ENCODE results near the gene CEP70. TPM values are rescaled to one million over a fixed set of nuclear protein-coding genes. Genes with fewer than 3 reads are reported as not detected.

Gene CEP70
- total RNA-seq, 1 experiment from 2014 or later = 64.5 TPM

DNA sequence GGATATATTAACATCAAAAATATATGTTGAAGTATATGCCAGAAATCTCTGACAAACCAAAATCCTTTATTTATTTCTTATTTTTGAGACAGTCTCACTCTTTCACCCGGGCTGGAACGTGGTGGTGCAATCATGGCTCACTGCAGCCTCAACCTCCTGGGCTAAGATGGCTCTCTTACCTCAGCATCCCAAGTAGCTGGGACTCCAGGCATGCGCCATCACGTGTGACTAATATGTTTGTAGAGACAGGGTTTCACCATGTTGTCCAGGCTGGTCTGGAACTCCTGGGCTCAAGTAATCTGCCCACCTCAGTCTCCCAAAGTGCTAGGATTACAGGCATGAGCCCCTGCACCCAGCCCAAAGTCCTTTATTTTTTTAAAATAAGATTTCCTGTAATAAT is 26.4 kb upstream of the CEP70 start:
- CTCF ChIA-PET = no interaction called here
- intact Hi-C loops (cut with micrococcal nuclease; ENCODE audit: unreplicated experiment) (no loop called here), in situ Hi-C loops (cut with HindIII; ENCODE audit: low pct_unique_long_range_greater_than_20kb, low sequenced_read_pairs) (no loop called here)
- H3K9me3 ChIP-seq (ENCODE audit: control insufficient read depth, insufficient read depth, low read depth, low read length) = no peaks in the 10 kb centered on the region
- DNase-seq (ENCODE audit: low read depth, low spot score) = no peak
- no peak overlapping the region for H3K4me3 ChIP-seq (ENCODE audit: low read depth in 2 of 2, low read length in 2 of 2)
- POLR2A ChIA-PET = no interaction called here
- H3K4me1 ChIP-seq (ENCODE audit: control insufficient read depth, insufficient read depth, low read length) = 0 out of 2 replicates have a peak, but pooled peaks cover 7% of the 10 kb centered on the region
- no peak for ATAC-seq
- TF ChIP-seq TCF7L2 (IDR thresholded peaks at IDR 0.05; ENCODE audit: low read depth, low read length) (no peak), SIN3A (IDR thresholded peaks at IDR 0.05; ENCODE audit: borderline replicate concordance, insufficient read depth, low read depth, low read length) (no peak), REST (IDR thresholded peaks at IDR 0.05; ENCODE audit: insufficient read depth in 1 of 2, low read depth in 2 of 2, low read length in 1 of 2) (no peak), POLR2AphosphoS5 (IDR thresholded peaks at IDR 0.05; ENCODE audit: low read depth, low read length) (no peak)
- TF ChIP-seq, protein P1, sequence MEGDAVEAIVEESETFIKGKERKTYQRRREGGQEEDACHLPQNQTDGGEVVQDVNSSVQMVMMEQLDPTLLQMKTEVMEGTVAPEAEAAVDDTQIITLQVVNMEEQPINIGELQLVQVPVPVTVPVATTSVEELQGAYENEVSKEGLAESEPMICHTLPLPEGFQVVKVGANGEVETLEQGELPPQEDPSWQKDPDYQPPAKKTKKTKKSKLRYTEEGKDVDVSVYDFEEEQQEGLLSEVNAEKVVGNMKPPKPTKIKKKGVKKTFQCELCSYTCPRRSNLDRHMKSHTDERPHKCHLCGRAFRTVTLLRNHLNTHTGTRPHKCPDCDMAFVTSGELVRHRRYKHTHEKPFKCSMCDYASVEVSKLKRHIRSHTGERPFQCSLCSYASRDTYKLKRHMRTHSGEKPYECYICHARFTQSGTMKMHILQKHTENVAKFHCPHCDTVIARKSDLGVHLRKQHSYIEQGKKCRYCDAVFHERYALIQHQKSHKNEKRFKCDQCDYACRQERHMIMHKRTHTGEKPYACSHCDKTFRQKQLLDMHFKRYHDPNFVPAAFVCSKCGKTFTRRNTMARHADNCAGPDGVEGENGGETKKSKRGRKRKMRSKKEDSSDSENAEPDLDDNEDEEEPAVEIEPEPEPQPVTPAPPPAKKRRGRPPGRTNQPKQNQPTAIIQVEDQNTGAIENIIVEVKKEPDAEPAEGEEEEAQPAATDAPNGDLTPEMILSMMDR (IDR thresholded peaks at IDR 0.05) = no peak
- no peaks in the 10 kb centered on the region for H3K36me3 ChIP-seq (ENCODE audit: control insufficient read depth, insufficient read depth, low read length)
- H3K27ac ChIP-seq (ENCODE audit: low read length) = no peak overlapping the region
- BruUV-seq (replicated peaks) = no TSS peak
- H3K27me3 ChIP-seq (ENCODE audit: control insufficient read depth, insufficient read depth, low read length) = no peaks in the 10 kb centered on the region

- in situ Hi-C loops (cut with HindIII; ENCODE audit: low pct_unique_long_range_greater_than_20kb, low sequenced_read_pairs) = no loop called here
Measured at GRCh38 chr3:138615462-138615861, 21.4 kb upstream of the CEP70 start.

More at GRCh38 chr3:138615462-138615861, 21.4 kb upstream of the CEP70 start:
- no peak for ATAC-seq
- Histone ChIP-seq H3K36me3 (ENCODE audit: control insufficient read depth, insufficient read depth, low read length) (no peaks in the 10 kb centered on the region), H3K27me3 (ENCODE audit: control insufficient read depth, insufficient read depth, low read length) (no peaks in the 10 kb centered on the region), H3K27ac (ENCODE audit: low read length) (no peak overlapping the region), H3K4me3 (ENCODE audit: low read depth in 2 of 2, low read length in 2 of 2) (no peak overlapping the region), H3K9me3 (ENCODE audit: control insufficient read depth, insufficient read depth, low read depth, low read length) (no peaks in the 10 kb centered on the region), H3K4me1 (ENCODE audit: control insufficient read depth, insufficient read depth, low read length) (peaks cover 8% of the 10 kb centered on the region; the same call in 1 of the 2 replicates)
- TF ChIP-seq SIN3A (IDR thresholded peaks at IDR 0.05; ENCODE audit: borderline replicate concordance, insufficient read depth, low read depth, low read length) = no peak
- no peak for TF ChIP-seq REST (IDR thresholded peaks at IDR 0.05; ENCODE audit: insufficient read depth in 1 of 2, low read depth in 2 of 2, low read length in 1 of 2)
- no peak for TF ChIP-seq TCF7L2 (IDR thresholded peaks at IDR 0.05; ENCODE audit: low read depth, low read length)
- TF ChIP-seq POLR2AphosphoS5 (IDR thresholded peaks at IDR 0.05; ENCODE audit: low read depth, low read length) = no peak
- TF ChIP-seq, protein P1 (IDR thresholded peaks at IDR 0.05) = no peak
- BruUV-seq (replicated peaks) = no TSS peak
- intact Hi-C loops (cut with micrococcal nuclease; ENCODE audit: unreplicated experiment) = no loop called here
- CTCF ChIA-PET = no interaction called here
- POLR2A ChIA-PET = no interaction called here
- no peak for DNase-seq (ENCODE audit: low read depth, low spot score)
